Gastrocnemius medialis (tissue), 4 donors: ENCODE results near the gene EIF2S1.

Source experiments
- POLR2A ChIP-seq, 2 donors: fragments of 450-650 bp; IDR thresholded peaks; one replicate each; pipeline ENCODE4 v1.6.1; 2017; ENCODE audit warnings: antibody characterized with exemption in 2 of 2, mild to moderate bottlenecking in 2 of 2, moderate library complexity in 2 of 2
- TF ChIP-seq, protein P1 (sequence below), 5 experiments: fragments of 450-650 bp in 3 of 5; fragments of 200-600 bp in 2 of 5; sonication (generic) in 2 of 5; IDR thresholded peaks in 4 of 5; conservative IDR thresholded peaks in 1 of 5; 1 replicate in 4 of 5; 2 replicates in 1 of 5; pipeline ENCODE4 v1.5.1; 2016 to 2019; ENCODE audit warnings: antibody characterized with exemption in 5 of 5, mild to moderate bottlenecking in 3 of 5, moderate library complexity in 3 of 5

DNA sequence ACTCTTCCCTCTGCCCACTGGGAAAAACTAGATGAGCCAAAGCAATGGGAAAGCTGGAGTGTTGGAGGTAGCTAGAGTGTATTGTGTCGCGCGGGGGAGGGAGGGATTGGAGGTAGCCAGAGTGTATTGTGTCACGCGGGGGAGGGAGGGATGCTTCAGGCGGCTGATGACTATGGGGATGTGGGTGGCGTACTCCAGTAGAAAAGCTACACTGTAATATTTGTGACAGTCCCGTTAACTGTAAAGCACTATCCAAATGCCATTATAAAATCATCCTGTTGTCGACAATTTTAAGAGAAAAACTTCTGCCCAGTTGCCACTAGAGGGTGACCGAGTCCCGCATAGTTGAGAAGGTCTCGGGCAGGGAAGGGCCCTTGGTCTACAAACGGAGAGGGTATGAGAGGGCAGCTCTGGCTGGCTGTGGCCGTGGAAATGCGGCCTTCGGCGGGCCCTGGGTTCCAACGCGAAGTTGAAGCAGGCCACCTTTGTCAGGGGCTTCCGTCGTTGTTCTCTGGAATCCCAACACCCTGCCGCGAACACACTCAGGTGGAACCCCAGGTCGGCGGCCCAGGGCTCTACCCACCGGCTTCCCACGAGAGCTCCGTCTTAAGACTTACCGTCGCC, 67.0 kb downstream of the EIF2S1 start:
- TF ChIP-seq, protein P1, sequence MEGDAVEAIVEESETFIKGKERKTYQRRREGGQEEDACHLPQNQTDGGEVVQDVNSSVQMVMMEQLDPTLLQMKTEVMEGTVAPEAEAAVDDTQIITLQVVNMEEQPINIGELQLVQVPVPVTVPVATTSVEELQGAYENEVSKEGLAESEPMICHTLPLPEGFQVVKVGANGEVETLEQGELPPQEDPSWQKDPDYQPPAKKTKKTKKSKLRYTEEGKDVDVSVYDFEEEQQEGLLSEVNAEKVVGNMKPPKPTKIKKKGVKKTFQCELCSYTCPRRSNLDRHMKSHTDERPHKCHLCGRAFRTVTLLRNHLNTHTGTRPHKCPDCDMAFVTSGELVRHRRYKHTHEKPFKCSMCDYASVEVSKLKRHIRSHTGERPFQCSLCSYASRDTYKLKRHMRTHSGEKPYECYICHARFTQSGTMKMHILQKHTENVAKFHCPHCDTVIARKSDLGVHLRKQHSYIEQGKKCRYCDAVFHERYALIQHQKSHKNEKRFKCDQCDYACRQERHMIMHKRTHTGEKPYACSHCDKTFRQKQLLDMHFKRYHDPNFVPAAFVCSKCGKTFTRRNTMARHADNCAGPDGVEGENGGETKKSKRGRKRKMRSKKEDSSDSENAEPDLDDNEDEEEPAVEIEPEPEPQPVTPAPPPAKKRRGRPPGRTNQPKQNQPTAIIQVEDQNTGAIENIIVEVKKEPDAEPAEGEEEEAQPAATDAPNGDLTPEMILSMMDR (IDR thresholded peaks at IDR 0.05 in 4 of 5, conservative IDR thresholded peaks at IDR 0.05 in 1 of 5), result peak; percentile 67 to 84 (median 81)
- no peak for TF ChIP-seq POLR2A (IDR thresholded peaks at IDR 0.05)
